HG02973 (cell line): ENCODE data around the gene TRAPPC11.

ENCODE experiments used
- ATAC-seq: cut with Tn5 transposase; IDR thresholded peaks from one replicate; pipeline ENCODE4 v1.9.1; 2021; ENCODE audit warnings: moderate library complexity; ENCODE audit not compliant: unreplicated experiment

The TRAPPC11 gene

GRCh38 chr4:183755596-183755995, 96.5 kb downstream of the TRAPPC11 start:
- ATAC-seq = no peak

- ATAC-seq = no peak
Measured at GRCh38 chr4:183757060-183757459, 98.0 kb downstream of the TRAPPC11 start.

GRCh38 chr4:183758061-183758757, 99.1 kb downstream of the TRAPPC11 start:
- ATAC-seq = no peak

- ATAC-seq = no peak
Measured at GRCh38 chr4:183758758-183759447, 99.8 kb downstream of the TRAPPC11 start.

- no peak for ATAC-seq
Measured at GRCh38 chr4:183760326-183760725, 101.2 kb downstream of the TRAPPC11 start.
